HepG2 (cell line): ENCODE results near the gene METTL22. TPM values are rescaled to one million over a fixed set of nuclear protein-coding genes. Genes with fewer than 3 reads are reported as not detected.

ENCODE experiments used
- ATM ChIP-seq: fragments of 450-650 bp; IDR thresholded peaks from 2 replicates; pipeline ENCODE4 v1.7.1; 2017; ENCODE audit warnings: mild to moderate bottlenecking, borderline replicate concordance
- BATF2 ChIP-seq: sonication (generic); formaldehyde crosslinking; IDR thresholded peaks from 2 replicates; pipeline ENCODE4 v1.8.0; 2022; ENCODE audit warnings: mild to moderate bottlenecking, missing genetic modification reagents, moderate library complexity
- CAMTA2 ChIP-seq: sonication (generic); formaldehyde crosslinking; IDR thresholded peaks from 2 replicates; pipeline ENCODE4 v1.4.0; 2020; ENCODE audit warnings: mild to moderate bottlenecking, missing genetic modification reagents, borderline replicate concordance
- CBFB ChIP-seq: sonication (generic); formaldehyde crosslinking; IDR thresholded peaks from 2 replicates; pipeline ENCODE4 v1.4.0; 2020; ENCODE audit warnings: missing genetic modification reagents
- EED ChIP-seq: sonication (generic); formaldehyde crosslinking; IDR thresholded peaks from 2 replicates; pipeline ENCODE4 v1.5.0; 2020; ENCODE audit warnings: mild to moderate bottlenecking, missing genetic modification reagents
- HOXA9 ChIP-seq: sonication (generic); formaldehyde crosslinking; IDR thresholded peaks from 2 replicates; pipeline ENCODE4 v1.8.1; 2022; ENCODE audit warnings: missing genetic modification reagents, mild to moderate bottlenecking, moderate library complexity, borderline replicate concordance
- MYPOP ChIP-seq: sonication (generic); formaldehyde crosslinking; IDR thresholded peaks from 2 replicates; pipeline ENCODE4 v1.8.1; 2023; ENCODE audit warnings: mild to moderate bottlenecking, moderate library complexity, missing genetic modification reagents
- NR2C2 ChIP-seq: sonication (generic); formaldehyde crosslinking; IDR thresholded peaks from 2 replicates; pipeline ENCODE4 v1.4.0; 2020; ENCODE audit warnings: missing genetic modification reagents, mild to moderate bottlenecking, moderate library complexity, borderline replicate concordance
- NR2F2 ChIP-seq: IDR thresholded peaks from 2 replicates; pipeline ENCODE4 v1.6.1; 2012; ENCODE audit warnings: low read depth, inconsistent platforms, borderline replicate concordance
- PAWR ChIP-seq: sonication (generic); formaldehyde crosslinking; IDR thresholded peaks from 2 replicates; pipeline ENCODE4 v1.4.0; 2020; ENCODE audit warnings: missing genetic modification reagents, mild to moderate bottlenecking, borderline replicate concordance
- SRSF1 ChIP-seq: fragments of 200-400 bp; formaldehyde crosslinking; optimal IDR thresholded peaks from 2 replicates; pipeline ENCODE3; 2017; ENCODE audit warnings: mild to moderate bottlenecking, low read depth, low read length, moderate library complexity
- TGIF2 ChIP-seq: IDR thresholded peaks from 2 replicates; pipeline ENCODE4 v1.6.1; 2016; ENCODE audit warnings: control low read depth, missing compliant biosample characterization
- THAP8 ChIP-seq: sonication (generic); formaldehyde crosslinking; IDR thresholded peaks from 2 replicates; pipeline ENCODE4 v1.5.1; 2020; ENCODE audit warnings: missing genetic modification reagents, mild to moderate bottlenecking, borderline replicate concordance
- TRAFD1 ChIP-seq: sonication (generic); formaldehyde crosslinking; IDR thresholded peaks from 2 replicates; pipeline ENCODE4 v1.5.1; 2020; ENCODE audit warnings: missing genetic modification reagents, mild to moderate bottlenecking, borderline replicate concordance
- XRCC5 ChIP-seq: fragments of 200-400 bp; formaldehyde crosslinking; optimal IDR thresholded peaks from 2 replicates; pipeline ENCODE3; 2017; ENCODE audit warnings: mild to moderate bottlenecking, low read length
- ZBTB3 ChIP-seq: sonication (generic); formaldehyde crosslinking; IDR thresholded peaks from 2 replicates; pipeline ENCODE4 v1.4.0; 2020; ENCODE audit warnings: low read depth, mild to moderate bottlenecking, moderate library complexity, missing genetic modification reagents, borderline replicate concordance
- ZBTB7A ChIP-seq: sonication (generic); formaldehyde crosslinking; IDR thresholded peaks from 2 replicates; pipeline ENCODE4 v1.8.0; 2022; ENCODE audit warnings: mild to moderate bottlenecking, missing genetic modification reagents
- ZFP91 ChIP-seq: sonication (generic); formaldehyde crosslinking; IDR thresholded peaks from 2 replicates; pipeline ENCODE4 v1.9.0; 2022; ENCODE audit warnings: missing genetic modification reagents, mild to moderate bottlenecking, borderline replicate concordance
- ZNF543 ChIP-seq: sonication (generic); formaldehyde crosslinking; IDR thresholded peaks from 2 replicates; pipeline ENCODE4 v1.4.0; 2020; ENCODE audit warnings: mild to moderate bottlenecking, missing genetic modification reagents
- ZNF772 ChIP-seq: sonication (generic); formaldehyde crosslinking; IDR thresholded peaks from 2 replicates; pipeline ENCODE4 v1.5.0; 2020; ENCODE audit warnings: mild to moderate bottlenecking, missing genetic modification reagents
- ZNF83 ChIP-seq: sonication (generic); formaldehyde crosslinking; IDR thresholded peaks from 2 replicates; pipeline ENCODE4 v1.4.0; 2020; ENCODE audit warnings: missing genetic modification reagents, mild to moderate bottlenecking, borderline replicate concordance
- ZNF850 ChIP-seq: sonication (generic); formaldehyde crosslinking; conservative IDR thresholded peaks from 2 replicates; pipeline ENCODE4 v1.9.0; 2021; ENCODE audit warnings: mild to moderate bottlenecking, missing genetic modification reagents
- ZSCAN29 ChIP-seq: sonication (generic); formaldehyde crosslinking; conservative IDR thresholded peaks from 2 replicates; pipeline ENCODE4 v1.4.0; 2020; ENCODE audit warnings: mild to moderate bottlenecking, missing genetic modification reagents
- polyA plus RNA-seq, 8 experiments: library from polyadenylated mRNA; depleted of rRNA in 3 of 8; stranded (reverse) in 7 of 8; unstranded in 1 of 8; fragments of >200 nt; fragmentation: Illumina TruSeq in 4 of 8; extraction: Trizol in 4 of 8; gene quantifications; 2 replicates each; pipeline versions ENCODE4 v1.2.1 to v1.2.3, GENCODE V29; 2011 to 2016; ENCODE audit warnings: low read depth in 4 of 8, missing spikeins in 1 of 8, mixed read lengths in 1 of 8; ENCODE audit not compliant: insufficient read depth in 1 of 8
- total RNA-seq, 5 experiments: library from RNA; depleted of rRNA; stranded (reverse); fragments of >200 nt; fragmentation: Illumina TruSeq; extraction: Trizol; gene quantifications; 2 replicates each; pipeline ENCODE4 v1.2.3, GENCODE V29; 2016; ENCODE audit warnings: low read depth in 1 of 5

METTL22 gene
- total and polyA plus RNA-seq, 2 of the 13 experiments (the other 11 are each of a cell fraction or from before 2014, with no cell fraction given): 36.2 to 94.8 TPM

GRCh38 chr16:8673611-8674412 lies 52.3 kb downstream of the METTL22 start (continued):
- 0 out of 2 replicates have a peak, but pooled peaks have one; percentile 58 for TF ChIP-seq TRAFD1 (CRISPR knock-in tag)
- TF ChIP-seq ATM: no peak
- 0 out of 2 replicates have a peak, but pooled peaks have one; percentile 40 for TF ChIP-seq PAWR
- TF ChIP-seq HOXA9: no peak
- TF ChIP-seq NR2F2: peak; percentile 11; the same call in 1 of the 2 replicates
- TF ChIP-seq BATF2: no peak
- TF ChIP-seq CBFB (CRISPR knock-in tag): peak; percentile 62; the same call in 1 of the 2 replicates
- peak; percentile 61; the same call in 1 of the 2 replicates for TF ChIP-seq ZFP91
- TF ChIP-seq ZBTB3: 0 out of 2 replicates have a peak, but pooled peaks have one; percentile 13
- TF ChIP-seq ZBTB7A (CRISPR knock-in tag): peak; percentile 70; the same call in 1 of the 2 replicates
- TF ChIP-seq TGIF2 (CRISPR knock-in tag): 0 out of 2 replicates have a peak, but pooled peaks have one; percentile 0
- 0 out of 2 replicates have a peak, but pooled peaks have one; percentile 8 for TF ChIP-seq MYPOP
- peak; percentile 5 for TF ChIP-seq SRSF1
- TF ChIP-seq THAP8 (CRISPR knock-in tag): no peak
- no peak; the same call in 1 of the 2 replicates for TF ChIP-seq ZNF543 (CRISPR knock-in tag)
- TF ChIP-seq ZNF850 (CRISPR knock-in tag): no peak
- peak; percentile 23; the same call in 1 of the 2 replicates for TF ChIP-seq ZNF83 (CRISPR knock-in tag)
- TF ChIP-seq CAMTA2: 0 out of 2 replicates have a peak, but pooled peaks have one; percentile 19
- TF ChIP-seq NR2C2 (CRISPR knock-in tag): peak; percentile 64
- TF ChIP-seq EED (CRISPR knock-in tag): no peak
- TF ChIP-seq ZNF772 (CRISPR knock-in tag): peak; percentile 58; the same call in 1 of the 2 replicates
- no peak for TF ChIP-seq XRCC5
- TF ChIP-seq ZSCAN29 (CRISPR knock-in tag): peak; percentile 65; the same call in 1 of the 2 replicates
